Thymus (tissue), 11 donors: Measurements from ENCODE around the gene SH3BP5. TPM values are rescaled to one million over a fixed set of nuclear protein-coding genes. Genes with fewer than 3 reads are reported as not detected.

ENCODE experiments used
- DNase-seq, 9 donors: peaks; one replicate each; pipeline ENCODE4 v3.0.0-alpha.2; 2013; ENCODE audit warnings: low spot score in 9 of 9, low read depth in 6 of 9, missing footprints in 1 of 9
- H3K27ac ChIP-seq, 2 donors: one replicate each; pipeline ENCODE4 v1.5.1; 2013; ENCODE audit warnings: control low read depth in 1 of 2, low read depth in 1 of 2, low read length in 1 of 2, mild to moderate bottlenecking in 1 of 2, moderate library complexity in 1 of 2
- H3K27me3 ChIP-seq, 2 donors: one replicate each; pipeline ENCODE4 v1.5.1; 2013; ENCODE audit warnings: low read length in 1 of 2; ENCODE audit not compliant: control insufficient read depth in 2 of 2, insufficient read depth in 1 of 2
- H3K36me3 ChIP-seq, 2 donors: one replicate each; pipeline ENCODE4 v1.5.1; 2013; ENCODE audit warnings: low read length in 1 of 2, mild to moderate bottlenecking in 1 of 2, moderate library complexity in 1 of 2; ENCODE audit not compliant: control insufficient read depth in 2 of 2, insufficient read depth in 2 of 2
- H3K4me1 ChIP-seq, 2 donors: one replicate each; pipeline ENCODE4 v1.5.1; 2013; ENCODE audit warnings: low read length in 2 of 2; ENCODE audit not compliant: control insufficient read depth in 2 of 2, insufficient read depth in 2 of 2
- H3K4me3 ChIP-seq, 2 donors: one replicate each; pipeline ENCODE4 v1.5.1; 2013; ENCODE audit warnings: low read length in 2 of 2, control low read depth in 1 of 2, mild to moderate bottlenecking in 1 of 2
- H3K9me3 ChIP-seq, 2 donors: one replicate each; pipeline ENCODE4 v1.5.1; 2013; ENCODE audit warnings: low read length in 1 of 2, mild to moderate bottlenecking in 1 of 2; ENCODE audit not compliant: control insufficient read depth in 2 of 2, insufficient read depth in 1 of 2
- WGBS: extraction: QIAGEN DNeasy Blood & Tissue Kit; methylation state at CpG from one replicate; pipeline ENCODE4 v1.1.7; 2013; 5-methylcytosine and 5-hydroxymethylcytosine counted together
- polyA plus RNA-seq: library from polyadenylated mRNA; stranded (reverse); fragments of 200-250 nt; gene quantifications from one replicate; pipeline ENCODE4 v1.2.3, GENCODE V29; 2013
- total RNA-seq: library from RNA; stranded (reverse); fragments of 120-200 nt; gene quantifications from one replicate; pipeline ENCODE4 v1.2.4, GENCODE V29; 2013
- donor health status: healthy.

The SH3BP5 gene
- total and polyA plus RNA-seq, 2 donors: 29.1 to 64.3 TPM

- no peaks in the 10 kb centered on the region for H3K9me3 ChIP-seq
- peak overlapping the region in 1 of 2 donors; percentile 20 for H3K27ac ChIP-seq
- no peaks in the 10 kb centered on the region for H3K27me3 ChIP-seq
- no peak for DNase-seq
- 92% methylated on average over 2 of the region's 2 CpGs for WGBS
- no peak overlapping the region for H3K4me3 ChIP-seq
- H3K36me3 ChIP-seq: peaks cover 29 to 53% of the 10 kb centered on the region in 2 donors
- peaks cover 3 to 8% of the 10 kb centered on the region in 2 donors for H3K4me1 ChIP-seq
These were observed 114.5 kb downstream of the SH3BP5 start for GRCh38 chr3:15217841-15218267.

DNA sequence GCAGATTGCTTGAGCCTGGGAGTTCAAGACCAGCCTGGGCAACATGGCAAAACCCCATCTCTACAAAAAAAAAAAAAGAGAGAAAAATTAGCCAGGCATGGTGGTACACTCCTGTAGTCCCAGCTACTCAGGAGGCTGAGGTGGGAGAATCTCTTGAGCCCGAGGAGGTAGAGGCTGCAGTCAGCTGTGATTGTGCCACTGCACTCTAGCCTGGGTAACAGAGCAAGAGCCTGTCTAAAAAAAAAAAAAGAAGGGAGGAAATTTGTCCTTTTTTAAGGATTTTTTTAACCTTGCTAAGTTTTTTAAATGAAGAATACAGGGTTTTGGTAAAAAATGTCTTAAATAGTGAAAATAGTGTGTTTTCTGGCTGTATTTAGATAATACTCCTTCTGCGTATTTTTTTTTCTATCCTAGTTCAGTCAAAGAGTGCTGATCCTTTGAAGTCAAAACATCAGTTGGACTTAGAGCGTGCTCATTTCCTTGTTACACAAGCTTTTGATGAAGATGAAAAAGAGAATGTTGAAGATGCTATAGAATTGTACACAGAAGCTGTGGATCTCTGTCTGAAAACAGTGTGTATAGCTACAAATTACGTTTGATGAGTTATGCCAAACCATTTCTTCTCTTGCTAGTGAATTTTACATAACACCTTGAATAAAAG, 115.2 kb downstream of the SH3BP5 start:
- H3K27me3 ChIP-seq: no peaks in the 10 kb centered on the region

DNA sequence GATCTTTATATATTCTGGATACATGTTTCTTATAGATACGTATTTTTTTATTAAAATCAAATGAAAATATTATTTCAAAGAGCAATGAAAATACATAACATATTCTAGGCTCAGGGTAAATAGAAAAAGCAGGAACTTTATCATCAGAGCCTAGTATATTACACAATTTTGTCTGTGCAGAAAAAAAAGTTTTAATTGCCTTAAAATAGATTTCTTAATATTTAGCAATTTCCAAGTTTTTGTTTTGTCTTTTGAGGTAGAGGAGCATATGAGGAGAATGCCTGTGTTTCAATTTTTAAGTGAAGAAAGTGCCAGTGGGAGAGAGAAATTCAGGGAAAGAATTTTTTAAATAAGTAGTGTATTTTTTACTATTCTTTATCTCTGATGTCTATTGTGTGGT, 115.9 kb downstream of the SH3BP5 start:
- no peak overlapping the region for H3K4me3 ChIP-seq
- no peak for DNase-seq
- WGBS: 98% methylated on average over 1 of the region's 1 CpG
- no peak overlapping the region for H3K27ac ChIP-seq
- H3K9me3 ChIP-seq: no peaks in the 10 kb centered on the region
- H3K27me3 ChIP-seq: no peaks in the 10 kb centered on the region
- H3K4me1 ChIP-seq: peaks cover 3 to 8% of the 10 kb centered on the region in 2 donors
- peaks cover 23 to 44% of the 10 kb centered on the region in 2 donors for H3K36me3 ChIP-seq

More for the DNA sequence above, 115.2 kb downstream of the SH3BP5 start:
- no peak overlapping the region for H3K4me3 ChIP-seq
- 26% methylated on average over 4 of the region's 4 CpGs for WGBS
- peaks cover 26 to 49% of the 10 kb centered on the region in 2 donors for H3K36me3 ChIP-seq
- peak in 4 of 9 donors; percentile 38 to 80 (median 48) for DNase-seq
- H3K9me3 ChIP-seq: no peaks in the 10 kb centered on the region
- H3K27ac ChIP-seq: no peak overlapping the region
- peaks cover 3 to 8% of the 10 kb centered on the region in 2 donors for H3K4me1 ChIP-seq

- no peaks in the 10 kb centered on the region for H3K9me3 ChIP-seq
- no peak for DNase-seq
- H3K27ac ChIP-seq: no peak overlapping the region
- WGBS: 91% methylated on average over 2 of the region's 2 CpGs
- no peaks in the 10 kb centered on the region for H3K27me3 ChIP-seq
- peaks cover 3 to 8% of the 10 kb centered on the region in 2 donors for H3K4me1 ChIP-seq
- no peak overlapping the region for H3K4me3 ChIP-seq
- H3K36me3 ChIP-seq: peaks cover 19 to 42% of the 10 kb centered on the region in 2 donors
These were observed 116.4 kb downstream of the SH3BP5 start for GRCh38 chr3:15215996-15216395.

DNA sequence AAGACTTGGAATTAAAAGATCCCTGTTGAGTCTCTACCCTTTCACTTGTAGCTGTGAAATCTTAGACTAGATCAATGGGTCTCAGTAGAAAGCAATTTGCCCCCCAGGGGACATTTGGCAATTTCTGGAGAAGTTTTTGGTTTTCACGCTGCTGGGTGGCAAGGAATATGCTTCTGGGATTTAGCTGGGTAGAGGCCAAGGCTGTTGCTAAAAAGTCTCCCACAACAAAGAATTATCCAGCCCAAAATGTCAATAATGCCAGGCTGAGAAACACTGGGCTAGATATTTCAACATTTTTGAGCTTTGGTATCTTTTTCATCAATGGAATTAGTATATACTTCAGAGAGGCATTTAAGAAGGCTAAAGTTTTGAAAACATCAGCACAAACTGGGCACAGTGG, 117.6 kb downstream of the SH3BP5 start:
- WGBS: 100% methylated on average over 1 of the region's 1 CpG
- Histone ChIP-seq H3K27me3 (no peaks in the 10 kb centered on the region), H3K4me1 (peaks cover 3 to 8% of the 10 kb centered on the region in 2 donors)

DNA sequence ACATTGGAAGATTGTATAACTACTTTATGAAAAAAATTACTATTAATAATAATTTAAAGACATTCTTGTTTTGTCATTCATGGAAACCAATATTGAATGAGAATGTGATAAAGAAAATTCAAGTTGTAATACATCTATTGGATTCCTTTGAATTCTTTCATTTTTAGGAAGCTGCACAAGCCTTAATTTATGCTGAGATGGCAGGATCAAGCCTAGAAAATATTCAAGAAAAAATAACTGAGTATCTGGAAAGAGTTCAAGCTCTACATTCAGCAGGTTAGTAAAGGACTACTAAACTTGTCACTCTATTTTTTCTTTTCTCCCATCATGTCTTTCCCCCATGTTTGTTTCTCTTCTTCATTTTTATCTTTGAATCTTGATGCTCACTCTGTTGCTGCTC, 120.4 kb downstream of the SH3BP5 start:
- H3K27ac ChIP-seq: no peak overlapping the region
- no peaks in the 10 kb centered on the region for H3K9me3 ChIP-seq
- no peak for DNase-seq
- H3K4me3 ChIP-seq: no peak overlapping the region
- H3K36me3 ChIP-seq: peaks cover 3 to 16% of the 10 kb centered on the region in 2 donors
- peaks cover 5 to 6% of the 10 kb centered on the region in 2 donors for H3K4me1 ChIP-seq
- no peaks in the 10 kb centered on the region for H3K27me3 ChIP-seq

More for the DNA sequence above, 117.6 kb downstream of the SH3BP5 start:
- no peak for DNase-seq
- no peak overlapping the region for H3K27ac ChIP-seq
- H3K4me3 ChIP-seq: no peak overlapping the region
- peaks cover 14 to 35% of the 10 kb centered on the region in 2 donors for H3K36me3 ChIP-seq
- H3K9me3 ChIP-seq: no peaks in the 10 kb centered on the region

- 87% methylated on average over 5 of the region's 5 CpGs for WGBS
- Histone ChIP-seq H3K27me3 (no peaks in the 10 kb centered on the region), H3K4me3 (peak overlapping the region in 1 of 2 donors; percentile 10), H3K36me3 (peaks cover 0 to 10% of the 10 kb centered on the region in 2 donors), H3K27ac (no peak overlapping the region), H3K4me1 (peaks cover 4 to 6% of the 10 kb centered on the region in 2 donors), H3K9me3 (no peaks in the 10 kb centered on the region)
- no peak for DNase-seq
These were observed 124.4 kb downstream of the SH3BP5 start for GRCh38 chr3:15207836-15208504.

DNA sequence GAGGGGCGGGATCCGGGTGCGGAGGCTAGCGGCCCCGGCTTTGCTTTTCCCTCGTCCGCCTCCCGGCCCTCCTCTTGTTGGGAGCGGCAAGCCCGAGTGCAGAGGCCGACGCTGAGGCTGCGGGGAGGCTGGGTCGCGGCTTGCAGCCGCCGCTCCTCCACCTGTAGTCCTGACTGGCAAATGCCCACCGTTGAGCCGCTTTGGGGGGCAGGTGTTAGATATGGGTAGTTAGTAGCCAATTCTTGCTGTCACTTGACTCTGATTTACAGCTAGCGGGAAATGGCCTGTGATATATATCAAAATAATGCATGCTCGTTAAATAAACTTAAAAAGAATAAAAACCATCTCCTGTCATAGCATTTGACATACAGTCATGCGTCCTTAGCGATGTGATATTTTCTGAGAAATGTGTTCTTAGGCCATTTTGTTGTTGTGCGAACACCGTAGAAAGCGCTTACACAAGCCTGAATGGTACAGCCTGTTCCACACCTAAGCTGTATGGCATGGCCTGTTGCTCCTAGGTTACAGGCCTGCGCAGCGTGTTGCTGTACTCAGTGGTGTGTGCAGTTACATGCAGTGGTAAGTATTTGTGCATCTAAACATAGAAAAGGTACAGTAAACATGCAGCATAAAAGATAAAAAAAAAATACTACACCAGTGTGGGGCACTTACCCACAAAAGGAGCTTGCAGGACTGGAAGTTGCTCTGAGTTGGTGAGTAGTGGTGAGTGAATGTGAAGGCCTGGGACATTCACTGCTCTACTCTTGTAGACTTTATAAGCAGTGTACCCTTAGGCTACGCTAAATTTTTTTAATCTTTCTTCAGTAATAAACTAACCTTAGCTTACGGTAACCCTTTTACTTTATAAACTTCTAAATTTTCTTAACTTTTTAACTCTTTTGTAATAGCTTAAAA, 125.5 kb downstream of the SH3BP5 start:
- peak in 4 of 9 donors; percentile 31 to 69 (median 44) for DNase-seq
- H3K27me3 ChIP-seq: no peaks in the 10 kb centered on the region
- 9% methylated on average over 30 of the region's 30 CpGs for WGBS
- peak overlapping the region; percentile 84 to 90 for H3K27ac ChIP-seq
- peaks cover 0 to 7% of the 10 kb centered on the region in 2 donors for H3K36me3 ChIP-seq
- H3K4me3 ChIP-seq: peak overlapping the region; percentile 74 to 79
- no peaks in the 10 kb centered on the region for H3K9me3 ChIP-seq
- peaks cover 4 to 9% of the 10 kb centered on the region in 2 donors for H3K4me1 ChIP-seq
